DND-41 (cell line): Measurements from ENCODE around the gene PRKRA.

Experiments
- ATAC-seq: fragments of 200-7000 bp; cut with Tn5 transposase; 3 replicates; pipeline ENCODE4 v1.9.1; 2021; ENCODE audit warnings: low read depth; ENCODE audit not compliant: insufficient read depth
- DNase-seq: peaks from one replicate; pipeline ENCODE4 v3.0.0-alpha.2; 2020
- H2AFZ ChIP-seq: 2 replicates; pipeline ENCODE4 v1.6.0; 2012; ENCODE audit warnings: low read depth, low read length
- H3K27ac ChIP-seq: 2 replicates; pipeline ENCODE4 v1.5.1; 2012; ENCODE audit warnings: low read length, inconsistent platforms
- H3K27me3 ChIP-seq: fragments of 200-600 bp; sonication (generic); 2 replicates; pipeline ENCODE4 v1.6.0; 2012; ENCODE audit warnings: low read length, mild to moderate bottlenecking, inconsistent platforms; ENCODE audit not compliant: insufficient read depth, poor library complexity
- H3K36me3 ChIP-seq: 2 replicates; pipeline ENCODE4 v1.5.1; 2012; ENCODE audit warnings: low read length, inconsistent platforms; ENCODE audit not compliant: insufficient read depth
- H3K4me1 ChIP-seq: 2 replicates; pipeline ENCODE4 v1.5.1; 2012; ENCODE audit warnings: mild to moderate bottlenecking, low read length; ENCODE audit not compliant: insufficient read depth
- H3K4me2 ChIP-seq: 2 replicates; pipeline ENCODE4 v1.6.0; 2012; ENCODE audit warnings: mild to moderate bottlenecking, moderate library complexity, low read length, inconsistent platforms; ENCODE audit not compliant: insufficient read depth
- H3K4me3 ChIP-seq, 2 experiments: fragments of 200-600 bp in 1 of 2; shearing (Covaris generic) in 1 of 2; 2 replicates each; pipeline ENCODE4 v1.5.1; 2012 to 2016; ENCODE audit warnings: inconsistent platforms in 2 of 2, low read length in 2 of 2, mild to moderate bottlenecking in 2 of 2, low read depth in 1 of 2, moderate library complexity in 1 of 2
- H3K79me2 ChIP-seq: 2 replicates; pipeline ENCODE4 v1.6.0; 2012; ENCODE audit warnings: low read length, inconsistent platforms; ENCODE audit not compliant: insufficient read depth
- H3K9ac ChIP-seq: 2 replicates; pipeline ENCODE4 v1.6.0; 2012; ENCODE audit warnings: low read depth, mild to moderate bottlenecking, inconsistent platforms, low read length, moderate library complexity
- H3K9me3 ChIP-seq: 2 replicates; pipeline ENCODE4 v1.5.1; 2012; ENCODE audit warnings: low read length, moderate library complexity, mild to moderate bottlenecking, inconsistent platforms; ENCODE audit not compliant: insufficient read depth, severe bottlenecking
- H4K20me1 ChIP-seq: 2 replicates; pipeline ENCODE4 v1.6.0; 2012; ENCODE audit warnings: low read length; ENCODE audit not compliant: insufficient read depth
- CTCF ChIP-seq: IDR thresholded peaks from 2 replicates; pipeline ENCODE4 v1.5.1; 2012; ENCODE audit warnings: borderline replicate concordance, low read length, moderate library complexity, mild to moderate bottlenecking; ENCODE audit not compliant: poor library complexity, severe bottlenecking; ENCODE audit errors: extremely low read depth
- EZH2 ChIP-seq: IDR thresholded peaks from 3 replicates; pipeline ENCODE4 v1.6.1; 2012; ENCODE audit warnings: borderline replicate concordance, low read depth, mild to moderate bottlenecking, moderate library complexity, low read length, inconsistent platforms; ENCODE audit not compliant: severe bottlenecking

Gene PRKRA

GRCh38 chr2:178484245-178485041 is 33.5 kb upstream of the PRKRA start:
- Histone ChIP-seq H3K4me2 (peak overlapping the region; percentile 42; the same call in 1 of the 2 replicates), H3K4me3 (no peak overlapping the region), H3K36me3 (peaks cover 28% of the 10 kb centered on the region), H3K27ac (no peak overlapping the region), H4K20me1 (peaks cover 13% of the 10 kb centered on the region; the same call in 1 of the 2 replicates), H3K27me3 (no peaks in the 10 kb centered on the region), H2AFZ (no peak overlapping the region), H3K4me1 (peaks cover 44% of the 10 kb centered on the region), H3K79me2 (peaks cover 84% of the 10 kb centered on the region), H3K9ac (no peak overlapping the region), H3K9me3 (no peaks in the 10 kb centered on the region)
- DNase-seq (no peak), ATAC-seq (no peak)
- TF ChIP-seq EZH2 = no peak
- TF ChIP-seq CTCF = no peak

- Histone ChIP-seq H2AFZ (no peak overlapping the region), H3K9me3 (no peaks in the 10 kb centered on the region), H3K36me3 (peaks cover 21% of the 10 kb centered on the region), H3K4me3 (peak overlapping the region in 1 of 2 experiments; percentile 42; a peak in 2 of 4 replicates), H4K20me1 (peaks cover 12% of the 10 kb centered on the region; the same call in 1 of the 2 replicates), H3K9ac (peak overlapping the region; percentile 1; the same call in 1 of the 2 replicates), H3K27me3 (no peaks in the 10 kb centered on the region), H3K4me1 (peaks cover 52% of the 10 kb centered on the region), H3K27ac (no peak overlapping the region), H3K4me2 (peak overlapping the region; percentile 69), H3K79me2 (peaks cover 79% of the 10 kb centered on the region)
- ATAC-seq (no peak), DNase-seq (no peak)
- TF ChIP-seq EZH2 (no peak), CTCF (no peak)
These were observed 31.5 kb upstream of the PRKRA start for GRCh38 chr2:178482437-178482836.

- H3K4me1 ChIP-seq = peaks cover 69% of the 10 kb centered on the region
- peak; percentile 10 for TF ChIP-seq CTCF
- TF ChIP-seq EZH2 = no peak
These were observed 29.5 kb upstream of the PRKRA start, which contains the start of gene PLEKHA3 for GRCh38 chr2:178480227-178481181. TSS of gene PLEKHA3 (plus strand) at chr2:178480457. CDS start at chr2:178480870, 413 bp downstream.

More at GRCh38 chr2:178480227-178481181, 29.5 kb upstream of the PRKRA start, which contains the start of gene PLEKHA3:
- H3K9me3 ChIP-seq = no peaks in the 10 kb centered on the region
- peak within 1 kb of the TSS; percentile 69 for H3K4me2 ChIP-seq
- H3K4me3 ChIP-seq = peak within 1 kb of the TSS; percentile 65 to 88
- no peaks in the 10 kb centered on the region for H3K27me3 ChIP-seq
- peak within 1 kb of the TSS; percentile 95 for H3K27ac ChIP-seq
- ATAC-seq = peak; percentile 71
- peak within 1 kb of the TSS; percentile 78 for H3K9ac ChIP-seq
- peaks cover 76% of the 10 kb centered on the region for H3K79me2 ChIP-seq
- peak; percentile 83 for DNase-seq
- peaks cover 4% of the 10 kb centered on the region for H3K36me3 ChIP-seq
- peaks cover 10% of the 10 kb centered on the region; the same call in 1 of the 2 replicates for H4K20me1 ChIP-seq
- peak within 1 kb of the TSS; percentile 96 for H2AFZ ChIP-seq
